GM18951 (cell line): ENCODE data around the gene CACNG4.

ENCODE experiments used
- POLR2A ChIP-seq: IDR thresholded peaks from 4 replicates; pipeline ENCODE4 v1.6.1; 2011; ENCODE audit warnings: mild to moderate bottlenecking; ENCODE audit not compliant: insufficient read length, insufficient read depth; ENCODE audit errors: extremely low read depth
- in situ Hi-C: fragments of 300-500 bp; cut with MboI; formaldehyde crosslinking; loops from one replicate; pipeline ENCODE4 v1.12.0; 2022; ENCODE audit warnings: low sequenced_read_pairs, mixed read lengths, inconsistent platforms; ENCODE audit not compliant: unreplicated experiment

Gene CACNG4

DNA sequence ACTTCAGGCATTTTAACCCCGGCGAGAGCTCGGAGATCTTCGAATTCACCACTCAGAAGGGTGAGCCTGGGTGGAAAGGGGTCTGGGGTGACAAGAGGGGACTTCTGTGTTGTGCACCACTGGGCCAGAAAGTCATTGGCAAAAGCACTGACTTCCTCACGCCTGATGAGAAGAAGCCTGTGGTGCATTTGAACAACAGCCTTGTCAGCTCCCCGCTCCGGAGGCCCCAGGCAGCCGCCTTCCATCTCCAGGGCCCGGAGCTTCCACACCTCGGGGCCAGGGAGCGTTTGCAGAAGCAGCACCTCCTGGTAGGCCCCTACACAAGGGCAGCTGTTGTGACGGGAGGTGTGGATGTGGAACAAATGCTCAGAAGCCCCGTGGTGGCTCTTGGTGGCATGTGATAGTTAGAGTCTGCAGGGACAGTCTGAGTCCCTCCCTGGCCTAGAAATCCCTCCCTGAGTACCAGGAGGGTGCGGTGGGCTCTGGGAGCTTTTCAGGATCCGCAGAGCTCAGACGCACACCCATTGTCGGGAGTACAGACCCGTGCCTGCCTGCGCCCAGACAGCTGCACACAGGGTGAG lies 89.6 kb downstream of the CACNG4 start:
- no peak for TF ChIP-seq POLR2A
- in situ Hi-C loops: no loop called here

- in situ Hi-C loops: no loop called here
- no peak for TF ChIP-seq POLR2A
Observed at GRCh38 chr17:67054608-67055007, 90.1 kb downstream of the CACNG4 start.

DNA sequence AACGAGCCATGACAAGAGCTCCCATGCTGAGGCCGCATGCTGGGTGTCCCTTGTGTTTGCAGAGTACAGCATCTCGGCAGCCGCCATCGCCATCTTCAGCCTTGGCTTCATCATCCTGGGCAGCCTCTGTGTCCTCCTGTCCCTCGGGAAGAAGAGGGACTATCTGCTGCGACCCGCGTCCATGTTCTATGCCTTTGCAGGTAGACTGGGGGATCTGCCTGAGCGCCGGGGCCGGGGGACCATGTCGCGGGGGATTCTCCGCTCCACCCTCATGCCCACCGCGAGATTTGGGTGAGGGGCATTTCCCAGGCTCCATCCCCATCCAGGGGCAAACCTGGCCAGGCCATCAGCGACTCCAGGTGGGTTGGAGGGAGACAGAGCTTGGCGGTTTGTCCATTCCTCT lies 90.5 kb downstream of the CACNG4 start:
- TF ChIP-seq POLR2A: no peak
- in situ Hi-C loops: no loop called here

- in situ Hi-C loops: no loop called here
- no peak for TF ChIP-seq POLR2A
Observed at GRCh38 chr17:67055811-67056745, 91.6 kb downstream of the CACNG4 start.

DNA sequence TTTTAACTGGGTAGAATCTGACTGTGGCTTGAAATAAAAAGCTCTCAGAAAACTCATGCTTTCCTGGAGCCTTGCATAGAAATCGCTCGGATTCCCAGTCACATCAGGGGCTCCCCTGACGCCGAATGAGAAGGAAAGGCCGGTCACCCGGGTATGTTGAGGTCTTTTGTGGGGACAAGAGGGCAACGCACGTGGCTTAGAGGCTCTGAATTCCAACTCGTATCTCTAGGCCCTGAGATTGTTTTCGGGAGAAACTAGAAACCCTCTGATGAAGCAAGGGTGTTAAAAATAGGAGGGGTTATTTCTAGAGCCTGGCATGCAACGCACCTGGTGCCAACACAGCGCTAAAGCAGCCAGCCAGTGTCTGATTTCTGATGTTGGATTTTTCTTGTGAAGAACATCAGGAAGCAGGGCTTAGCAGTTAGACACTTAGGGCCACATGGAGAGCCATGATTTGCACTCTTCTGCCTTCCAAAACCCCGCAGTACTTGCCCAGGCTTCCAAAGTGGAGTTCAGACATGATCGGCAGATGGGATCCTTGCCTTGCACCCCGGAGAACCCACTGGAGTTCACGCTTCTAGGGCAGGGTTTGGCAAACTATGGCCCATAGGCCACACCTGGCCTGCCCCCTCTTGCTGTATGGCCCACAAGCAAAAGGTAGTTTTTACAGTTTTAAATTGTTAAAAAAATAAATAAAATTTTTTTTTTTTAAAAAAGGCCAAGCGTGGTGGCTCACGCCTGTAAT lies 92.4 kb downstream of the CACNG4 start:
- in situ Hi-C loops: no loop called here
- TF ChIP-seq POLR2A: no peak

- TF ChIP-seq POLR2A: no peak
- in situ Hi-C loops: no loop called here
Observed at GRCh38 chr17:67058036-67058435, 93.5 kb downstream of the CACNG4 start.

DNA sequence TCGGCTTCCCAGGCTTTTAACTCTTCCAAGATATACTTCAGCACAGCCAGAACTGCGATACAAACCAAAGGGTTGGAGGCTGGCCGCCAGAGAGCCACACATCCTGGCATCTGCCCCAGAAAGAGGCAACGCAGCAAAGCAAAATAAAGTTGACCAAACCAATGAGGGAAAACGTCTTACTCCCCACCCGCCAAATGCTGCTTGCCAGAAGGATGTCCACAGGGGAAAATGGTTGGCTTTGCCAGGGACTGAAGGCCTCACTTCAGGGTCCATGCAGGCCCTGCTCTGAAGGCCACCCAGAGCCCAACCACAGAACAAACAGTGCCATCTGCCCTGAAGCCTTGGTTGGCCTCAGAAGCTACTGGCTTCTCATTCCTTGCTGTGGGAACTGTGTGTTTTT lies 94.9 kb downstream of the CACNG4 start:
- TF ChIP-seq POLR2A: no peak
- in situ Hi-C loops: no loop called here

- in situ Hi-C loops: no loop called here
Observed at GRCh38 chr17:67063141-67063540, 98.6 kb downstream of the CACNG4 start.

GRCh38 chr17:67066717-67067116 lies 102.2 kb downstream of the CACNG4 start:
- in situ Hi-C loops: no loop called here
- TF ChIP-seq POLR2A: no peak

More at GRCh38 chr17:67063141-67063540, 98.6 kb downstream of the CACNG4 start:
- TF ChIP-seq POLR2A: no peak

DNA sequence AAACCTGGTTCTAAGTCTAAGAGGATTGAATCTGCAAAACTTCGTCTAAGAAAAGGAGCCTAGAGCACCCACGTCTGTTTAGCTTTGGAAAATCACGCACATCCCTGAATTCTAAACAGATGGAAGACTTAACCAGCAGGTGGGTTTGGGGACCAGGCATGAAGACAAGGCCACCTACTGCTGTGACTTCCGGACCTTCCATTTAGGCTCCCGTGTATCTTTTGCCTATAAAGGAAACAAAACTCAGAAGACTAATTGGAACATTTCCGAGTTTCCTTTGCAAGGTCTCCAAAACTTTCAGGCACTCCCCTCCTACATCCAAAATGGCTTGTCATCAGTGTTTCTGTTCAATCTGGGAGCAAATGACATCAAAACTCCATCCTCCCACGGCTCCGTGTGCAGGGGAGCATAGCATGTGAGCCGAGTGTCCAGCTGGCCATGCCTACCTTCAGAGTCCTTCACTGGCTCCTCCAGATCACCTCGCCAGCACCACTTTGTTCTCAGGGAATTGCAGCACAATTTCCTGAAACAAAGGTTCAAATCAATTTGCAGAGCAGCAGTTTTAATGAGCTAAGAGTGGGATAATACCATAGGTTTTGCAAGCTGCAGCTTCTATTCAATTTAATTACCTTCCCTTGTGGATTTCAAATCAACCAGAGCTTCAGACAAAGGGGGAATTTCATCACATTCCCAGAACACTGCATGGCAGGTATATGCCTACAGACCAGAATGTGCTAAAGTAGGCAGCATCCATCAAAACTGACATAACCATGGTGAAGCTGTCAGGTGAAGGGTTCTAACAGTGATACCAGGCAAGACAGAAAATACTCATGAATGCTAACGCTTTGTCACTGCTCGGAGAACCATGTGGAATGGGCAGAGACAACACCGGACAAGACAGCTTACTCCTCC lies 103.3 kb downstream of the CACNG4 start:
- in situ Hi-C loops: no loop called here
- no peak for TF ChIP-seq POLR2A

- TF ChIP-seq POLR2A: no peak
- in situ Hi-C loops: no loop called here
Observed at GRCh38 chr17:67068999-67069398, 104.5 kb downstream of the CACNG4 start.

GRCh38 chr17:67069603-67070136 lies 105.2 kb downstream of the CACNG4 start:
- no peak for TF ChIP-seq POLR2A
- in situ Hi-C loops: no loop called here
